Measurements from ENCODE around the gene IQGAP1. TPM values are rescaled to one million over a fixed set of nuclear protein-coding genes. Genes with fewer than 3 reads are reported as not detected.

The IQGAP1 gene
- total and polyA plus RNA-seq, 9 of the 15 experiments (the other 6 are each of a cell fraction or from before 2014, with no cell fraction given) = 37.6 to 143 (median 77.7) TPM

GRCh38 chr15:90423801-90424319 lies 35.8 kb downstream of the IQGAP1 start (continued):
- no peak for TF ChIP-seq ZNF511 (CRISPR knock-in tag; IDR thresholded peaks at IDR 0.05)

GRCh38 chr15:90425726-90426346 lies 37.8 kb downstream of the IQGAP1 start:
- H3K4me3 ChIP-seq = no peak overlapping the region
- peaks cover 7% of the 10 kb centered on the region; the same call in 1 of the 3 replicates for H3K79me2 ChIP-seq (ENCODE audit: control insufficient read depth, insufficient read depth, low read length)
- 69% methylated on average over 2 of the region's 2 CpGs for WGBS (ENCODE audit: insufficient coverage, low coverage, missing lambda C conversion rate)
- ChIA-PET CTCF (ENCODE audit: low intra/inter-chr PET ratio) (no interaction called here), POLR2A (interaction anchor here (2.6 kb wide), 1 partner anchor 13 kb away, joined by 15 read pairs; no protein-coding TSS in a partner anchor)
- no peak for ATAC-seq
- H3K9me1 ChIP-seq (ENCODE audit: control insufficient read depth, insufficient read depth, low read length) = no peaks in the 10 kb centered on the region
- no TSS peak for BruUV-seq (replicated peaks)
- H3K4me1 ChIP-seq (replicated peaks in 1 of 2; ENCODE audit: control insufficient read depth in 2 of 2, insufficient read depth in 2 of 2, low read length in 2 of 2) = no peaks in the 10 kb centered on the region; a peak in 1 of 5 replicates
- no peaks in the 10 kb centered on the region for H3K27me3 ChIP-seq (ENCODE audit: control insufficient read depth in 2 of 2, insufficient read depth in 2 of 2, low read length in 2 of 2)
- no peak for DNase-seq (ENCODE audit: extremely low read depth in 1 of 4, low spot score in 3 of 4)
- no peak overlapping the region for H2AFZ ChIP-seq (ENCODE audit: low read depth, low read length)
- FAIRE-seq = no peak
- H3K9ac ChIP-seq (ENCODE audit: insufficient read depth in 1 of 2, low read depth in 2 of 2, low read length in 2 of 2) = no peak overlapping the region
- H3K27ac ChIP-seq (ENCODE audit: extremely low read depth, low read depth, low read length) = no peak overlapping the region
- H3K4me2 ChIP-seq (ENCODE audit: insufficient read depth, low read length) = no peak overlapping the region
- in situ Hi-C loops (cut with MboI) (no loop called here), intact Hi-C loops (cut with micrococcal nuclease) (no loop called here)
- H3K36me3 ChIP-seq (ENCODE audit: control insufficient read depth, insufficient read depth, low read length) = peaks cover 9% of the 10 kb centered on the region; the same call in 1 of the 3 replicates
- H3K9me3 ChIP-seq (replicated peaks; ENCODE audit: control insufficient read depth, insufficient read depth, low read depth, low read length) = no peaks in the 10 kb centered on the region
- H4K20me1 ChIP-seq (replicated peaks; ENCODE audit: control insufficient read depth, insufficient read depth, low read length) = no peaks in the 10 kb centered on the region
- TF ChIP-seq PHB (CRISPR knock-in tag; IDR thresholded peaks at IDR 0.05) (no peak), MAFF (IDR thresholded peaks at IDR 0.05; ENCODE audit: low read length) (no peak), ZNF518B (CRISPR knock-in tag; IDR thresholded peaks at IDR 0.05) (no peak), ZNF766 (CRISPR knock-in tag; conservative IDR thresholded peaks at IDR 0.05) (no peak), SNAPC5 (CRISPR knock-in tag; IDR thresholded peaks at IDR 0.05) (no peak), BACH1 (tag; IDR thresholded peaks at IDR 0.05) (no peak), RFX1 (IDR thresholded peaks at IDR 0.05) (no peak), RBM22 (IDR thresholded peaks at IDR 0.05; ENCODE audit: low read depth, low read length, poor library complexity, severe bottlenecking) (no peak), KAT2B (IDR thresholded peaks at IDR 0.05; ENCODE audit: low read depth, low read length) (no peak), E2F3 (CRISPR knock-in tag; IDR thresholded peaks at IDR 0.05) (no peak), SRSF9 (IDR thresholded peaks at IDR 0.05; ENCODE audit: borderline replicate concordance, low read depth, low read length) (no peak), THRAP3 (IDR thresholded peaks at IDR 0.05; ENCODE audit: borderline replicate concordance) (no peak), HES1 (IDR thresholded peaks at IDR 0.05; ENCODE audit: low read depth) (no peak)
